Spleen (tissue), 11 donors: ENCODE results near the gene AGFG2. TPM values are rescaled to one million over a fixed set of nuclear protein-coding genes. Genes with fewer than 3 reads are reported as not detected.

ENCODE experiments used
- DNase-seq: peaks from one replicate; pipeline ENCODE4 v3.0.0-alpha.2; 2020
- H3K27ac ChIP-seq, 8 donors: fragments of 200-600 bp; sonication (generic) in 7 of 8; 1 replicate in 4 of 8; 2 replicates in 4 of 8; pipeline versions ENCODE4 v1.5.0 to v1.8.0; 2016 to 2021; ENCODE audit warnings: inconsistent platforms in 4 of 8, mild to moderate bottlenecking in 4 of 8, moderate library complexity in 1 of 8
- H3K27me3 ChIP-seq, 7 donors: fragments of 200-600 bp; sonication (generic) in 6 of 7; replicated peaks in 1 of 7; 1 replicate in 4 of 7; 2 replicates in 3 of 7; pipeline versions ENCODE4 v1.5.0 to v1.8.0; 2016 to 2021; ENCODE audit warnings: inconsistent platforms in 3 of 7, mild to moderate bottlenecking in 1 of 7
- H3K36me3 ChIP-seq, 6 donors: fragments of 200-600 bp; sonication (generic) in 5 of 6; 1 replicate in 4 of 6; 2 replicates in 2 of 6; pipeline versions ENCODE4 v1.5.0 to v1.8.0; 2016 to 2021; ENCODE audit warnings: inconsistent platforms in 2 of 6
- H3K4me1 ChIP-seq, 6 donors: fragments of 200-600 bp; sonication (generic) in 5 of 6; 1 replicate in 3 of 6; 2 replicates in 3 of 6; pipeline versions ENCODE4 v1.5.0 to v1.8.0; 2016 to 2021; ENCODE audit warnings: inconsistent platforms in 3 of 6
- H3K4me3 ChIP-seq, 8 donors: fragments of 200-600 bp; sonication (generic) in 7 of 8; 1 replicate in 4 of 8; 2 replicates in 4 of 8; pipeline versions ENCODE4 v1.5.0 to v1.8.0; 2016 to 2021; ENCODE audit warnings: inconsistent platforms in 4 of 8, mild to moderate bottlenecking in 4 of 8, moderate library complexity in 2 of 8
- H3K9me3 ChIP-seq, 8 donors: fragments of 200-600 bp; sonication (generic) in 7 of 8; 1 replicate in 4 of 8; 2 replicates in 4 of 8; pipeline versions ENCODE4 v1.5.0 to v1.8.0; 2016 to 2021; ENCODE audit warnings: inconsistent platforms in 4 of 8
- CTCF ChIP-seq, 11 experiments: fragments of 200-600 bp in 7 of 11; fragments of 450-650 bp in 4 of 11; sonication (generic) in 4 of 11; IDR thresholded peaks in 8 of 11; conservative IDR thresholded peaks in 3 of 11; 1 replicate in 7 of 11; 2 replicates in 4 of 11; pipeline versions ENCODE4 v1.4.0 to v1.8.0; 2016 to 2021; ENCODE audit warnings: antibody characterized with exemption in 11 of 11, inconsistent platforms in 4 of 11, mild to moderate bottlenecking in 1 of 11
- POLR2A ChIP-seq, 3 donors: fragments of 450-650 bp; IDR thresholded peaks; one replicate each; pipeline ENCODE4 v1.5.1; 2017; ENCODE audit warnings: antibody characterized with exemption in 3 of 3, mild to moderate bottlenecking in 1 of 3
- POLR2AphosphoS5 ChIP-seq, 3 donors: sonication (generic); formaldehyde crosslinking; IDR thresholded peaks; one replicate each; pipeline ENCODE4 v1.5.1; 2017; ENCODE audit warnings: antibody characterized with exemption in 3 of 3
- WGBS, 5 donors: extraction: QIAGEN DNeasy Blood & Tissue Kit in 3 of 5; methylation state at CpG; one replicate each; pipeline versions ENCODE4 v1.1.5 to v1.1.7; 2013 to 2018; 5-methylcytosine and 5-hydroxymethylcytosine counted together
- intact Hi-C: fragments of 100-400 bp; cut with DNase I; formaldehyde crosslinking; loops from one replicate; pipeline ENCODE4 v1.15.0; 2023; ENCODE audit warnings: low total_unique reads
- polyA plus RNA-seq, 3 donors: library from polyadenylated mRNA; stranded (reverse); fragments of 200-250 nt; gene quantifications; one replicate each; pipeline ENCODE4 v1.2.1, GENCODE V29; 2013
- total RNA-seq, 7 donors: library from RNA; depleted of rRNA in 3 of 7; stranded (reverse); fragments of >200 nt in 3 of 7; fragmentation: NEBNext Ultra II Directional in 4 of 7; extraction: Animal tissue kit (Norgen Biotek cat#: 25700) in 4 of 7; gene quantifications; one replicate each; pipeline versions ENCODE4 v1.1.0 to v1.2.1, GENCODE V29; 2016 to 2021
- donor health status: healthy with polysubstance abuse.
- donor health status: DM: no; HTN: no; CAD: no; lungs with moderate emphysema.
- donor health status: DM: no; HTN: no; CAD: no.
- donor health status: Bipolar disorder and iron deficiency.
- donor health status: healthy.
- donor health status: DM: no; HTN: no; CAD: no.
- donor health status: DM: yes; HTN: yes; CAD: no.

Gene AGFG2
- total and polyA plus RNA-seq, 10 donors, result 14.2 to 110 (median 51.4) TPM

- 93 to 95% (median 94%) methylated on average over 9 to 30 of the region's 30 CpGs for WGBS, 5 donors
- Histone ChIP-seq H3K27me3 (peaks cover 0 to 17% (median 0%) of the 10 kb centered on the region in 7 donors), H3K9me3 (no peaks in the 10 kb centered on the region), H3K36me3 (peaks cover 5 to 66% (median 58%) of the 10 kb centered on the region in 6 donors), H3K4me1 (peaks cover 11 to 52% (median 33%) of the 10 kb centered on the region in 6 donors), H3K27ac (no peak overlapping the region), H3K4me3 (no peak overlapping the region)
- peak; percentile 74 for DNase-seq
- TF ChIP-seq POLR2AphosphoS5 (IDR thresholded peaks at IDR 0.05) (peak in 2 of 3 donors; percentile 2 to 49), POLR2A (IDR thresholded peaks at IDR 0.05) (no peak), CTCF (IDR thresholded peaks at IDR 0.05 in 8 of 11, conservative IDR thresholded peaks at IDR 0.05 in 3 of 11) (no peak)
- intact Hi-C loops, result no loop called here
These were observed 34.1 kb downstream of the AGFG2 start for GRCh38 chr7:100572949-100573675.

- H3K9me3 ChIP-seq, result no peaks in the 10 kb centered on the region
These were observed 34.8 kb downstream of the AGFG2 start, which contains the start of gene SAP25 for GRCh38 chr7:100573691-100574361. Gene SAP25 (minus strand): TSS chr7:100573900. CDS start chr7:100573742, 158 bp downstream.

GRCh38 chr7:100574362-100575205, 35.6 kb downstream of the AGFG2 start:
- Histone ChIP-seq H3K27me3 (peaks cover 0 to 15% (median 0%) of the 10 kb centered on the region in 7 donors), H3K4me1 (peaks cover 8 to 37% (median 18%) of the 10 kb centered on the region in 6 donors), H3K36me3 (peaks cover 5 to 80% (median 72%) of the 10 kb centered on the region in 6 donors), H3K4me3 (no peak overlapping the region), H3K9me3 (no peaks in the 10 kb centered on the region), H3K27ac (no peak overlapping the region)
- DNase-seq, result no peak
- intact Hi-C loops, result no loop called here
- 90 to 94% (median 91%) methylated on average over 43 to 44 of the region's 44 CpGs for WGBS, 5 donors
- TF ChIP-seq CTCF (IDR thresholded peaks at IDR 0.05 in 8 of 11, conservative IDR thresholded peaks at IDR 0.05 in 3 of 11) (no peak), POLR2AphosphoS5 (IDR thresholded peaks at IDR 0.05) (peak in 2 of 3 donors; percentile 30 to 60), POLR2A (IDR thresholded peaks at IDR 0.05) (no peak)

More at GRCh38 chr7:100573691-100574361, 34.8 kb downstream of the AGFG2 start, which contains the start of gene SAP25:
- H3K27ac ChIP-seq, result no peak within 1 kb of the TSS
- TF ChIP-seq CTCF (IDR thresholded peaks at IDR 0.05 in 8 of 11, conservative IDR thresholded peaks at IDR 0.05 in 3 of 11) (no peak), POLR2AphosphoS5 (IDR thresholded peaks at IDR 0.05) (peak; percentile 26 to 78 (median 43))
- peaks cover 8 to 45% (median 26%) of the 10 kb centered on the region in 6 donors for H3K4me1 ChIP-seq
- WGBS, 5 donors, result 93 to 94% (median 94%) methylated on average over 60 to 70 of the region's 70 CpGs
- no peak within 1 kb of the TSS for H3K4me3 ChIP-seq
- peak; percentile 76 for DNase-seq
- peaks cover 0 to 17% (median 0%) of the 10 kb centered on the region in 7 donors for H3K27me3 ChIP-seq
- H3K36me3 ChIP-seq, result peaks cover 5 to 73% (median 65%) of the 10 kb centered on the region in 6 donors
- intact Hi-C loops, result no loop called here
